HG02981 (cell line): ENCODE measurements around the gene LYL1.

ENCODE experiments used
- ATAC-seq: cut with Tn5 transposase; IDR thresholded peaks from one replicate; pipeline ENCODE4 v1.9.1; 2021; ENCODE audit warnings: mild to moderate bottlenecking, moderate library complexity; ENCODE audit not compliant: unreplicated experiment

Gene LYL1

GRCh38 chr19:13130886-13131490, 28.3 kb upstream of the LYL1 start:
- ATAC-seq = no peak

DNA sequence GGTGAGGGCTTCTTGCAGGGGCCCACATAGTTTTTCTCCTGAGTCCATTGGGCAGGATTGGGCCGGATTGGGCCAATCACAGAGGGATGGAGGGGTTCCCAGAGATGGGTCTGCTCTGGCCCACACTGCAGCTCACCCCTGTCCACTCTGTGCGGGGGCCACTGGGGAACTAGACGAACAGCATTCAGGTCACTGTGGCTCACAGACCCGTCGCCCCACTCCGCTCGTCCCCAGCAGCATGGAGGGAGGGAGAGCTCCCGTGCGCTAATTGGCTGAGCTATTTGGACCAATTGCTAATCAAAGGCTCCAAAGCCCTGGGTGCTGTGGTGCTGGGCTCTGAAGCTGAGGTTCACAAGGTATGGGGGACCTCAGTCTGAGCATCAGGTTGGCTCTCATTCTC, 26.7 kb upstream of the LYL1 start:
- no peak for ATAC-seq

DNA sequence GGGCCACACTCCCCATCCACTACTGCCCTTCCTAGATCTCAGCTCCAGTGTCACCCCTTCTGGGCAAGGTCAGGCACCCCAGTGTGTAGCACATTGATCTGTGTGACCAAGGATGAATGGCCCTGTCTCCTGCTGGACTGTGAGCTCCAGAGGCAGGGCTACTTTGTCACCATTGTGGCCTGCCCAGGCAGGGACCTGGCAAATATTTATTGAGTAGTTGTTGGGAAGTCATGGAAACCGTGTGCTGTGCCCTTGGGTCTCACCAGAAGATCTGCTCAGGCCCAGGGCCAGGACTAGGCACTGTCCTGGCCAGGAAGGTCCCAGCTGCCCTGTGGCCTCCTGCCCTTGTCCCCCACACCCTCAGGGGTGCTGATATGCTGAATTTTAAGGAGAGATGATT, 25.9 kb upstream of the LYL1 start:
- ATAC-seq = no peak

- ATAC-seq = no peak
These were observed 25.3 kb upstream of the LYL1 start for GRCh38 chr19:13127811-13128575.

DNA sequence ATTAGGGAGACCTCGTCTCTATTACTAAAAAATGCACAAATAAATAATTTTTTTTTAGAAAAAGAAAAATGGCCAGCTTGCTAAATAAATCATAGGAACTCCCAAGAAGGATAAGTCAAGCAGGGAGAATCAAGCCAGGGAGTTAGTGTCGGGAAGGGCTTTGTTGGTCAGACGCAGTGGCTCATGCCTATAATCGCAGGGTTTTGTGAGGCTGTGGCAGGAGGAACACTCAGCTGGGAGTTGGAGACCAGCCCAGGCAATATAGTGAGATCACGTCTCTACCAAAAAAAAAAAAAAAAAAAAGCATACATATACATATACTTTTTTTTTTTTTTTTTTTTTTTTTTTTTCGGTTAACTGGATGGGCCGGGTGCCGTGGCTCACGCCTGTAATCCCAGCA, 24.4 kb upstream of the LYL1 start:
- no peak for ATAC-seq

DNA sequence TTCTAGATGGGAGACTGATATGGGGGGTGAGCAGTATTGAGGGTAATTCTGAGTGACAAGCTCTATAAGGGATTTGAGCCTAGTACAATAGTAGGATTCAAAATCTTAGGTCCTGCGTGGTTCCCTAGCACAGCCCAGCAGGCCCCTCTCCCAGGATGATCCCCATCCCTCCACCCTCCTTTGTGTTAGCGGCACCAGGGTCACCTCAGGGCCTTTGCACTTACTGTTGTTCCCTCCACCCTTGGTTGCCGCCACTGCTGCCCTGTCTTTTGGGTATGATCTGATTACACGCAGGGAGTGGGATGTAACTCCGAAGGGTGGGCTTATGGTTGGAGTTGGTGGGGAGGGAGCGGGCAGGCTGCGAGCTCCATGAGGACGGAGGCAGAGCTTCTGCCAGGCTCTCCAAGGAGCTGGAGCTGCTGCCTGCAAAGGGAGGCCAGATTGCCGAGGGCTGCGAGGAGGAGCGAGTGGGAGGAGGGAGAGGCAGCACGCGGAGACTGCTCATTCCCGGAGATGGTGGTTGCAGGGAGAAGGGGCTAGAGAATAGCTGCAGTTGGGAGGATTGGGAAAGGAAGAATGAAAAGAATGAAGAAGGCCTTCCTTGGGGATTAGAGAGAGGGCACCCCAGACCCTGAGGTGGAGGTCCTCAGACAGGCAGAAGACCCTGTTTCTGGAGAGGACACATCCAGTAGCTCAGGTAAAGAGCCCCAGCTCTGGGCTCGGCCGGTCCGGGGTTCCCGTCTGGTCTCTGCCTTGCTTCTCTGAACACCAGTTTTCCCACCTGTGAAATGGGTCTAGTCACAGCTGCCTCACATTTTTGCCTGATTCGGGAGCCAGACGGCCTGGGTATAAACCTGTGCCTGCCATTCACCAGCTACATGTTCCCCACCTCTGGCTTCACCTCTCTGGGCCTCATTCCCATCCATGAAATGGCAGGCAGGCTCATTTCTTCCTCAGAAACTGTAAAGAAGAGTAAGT, 20.6 kb upstream of the LYL1 start:
- no peak for ATAC-seq

DNA sequence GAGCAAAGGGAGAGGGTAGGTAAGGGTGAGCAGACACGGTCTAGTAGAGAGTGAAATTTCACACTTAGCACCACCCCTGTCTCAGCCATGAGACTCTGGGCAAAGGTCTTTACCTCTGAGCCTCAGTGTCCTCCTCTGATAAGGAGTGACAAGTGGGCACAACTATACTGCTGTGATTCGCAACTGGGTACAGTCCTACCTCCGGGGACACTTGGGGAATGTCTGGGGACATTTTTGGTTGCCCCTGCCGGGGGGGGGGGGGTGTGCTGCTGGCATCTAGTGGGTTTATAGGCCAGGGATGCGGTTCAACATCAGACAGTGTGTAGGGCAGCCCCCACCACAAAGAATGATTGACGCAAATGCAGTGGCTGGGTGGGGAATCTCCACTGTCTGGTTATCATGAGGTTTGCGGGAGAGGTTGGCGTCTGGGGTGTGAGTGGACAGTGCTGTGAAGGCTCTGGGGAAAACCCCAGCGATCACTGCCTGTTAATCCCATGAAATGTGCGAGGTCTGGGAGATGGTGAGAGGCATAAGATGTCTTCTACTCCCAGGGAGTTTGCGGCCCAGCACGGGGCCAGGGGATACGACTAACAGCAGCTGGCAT, 19.7 kb upstream of the LYL1 start:
- no peak for ATAC-seq

DNA sequence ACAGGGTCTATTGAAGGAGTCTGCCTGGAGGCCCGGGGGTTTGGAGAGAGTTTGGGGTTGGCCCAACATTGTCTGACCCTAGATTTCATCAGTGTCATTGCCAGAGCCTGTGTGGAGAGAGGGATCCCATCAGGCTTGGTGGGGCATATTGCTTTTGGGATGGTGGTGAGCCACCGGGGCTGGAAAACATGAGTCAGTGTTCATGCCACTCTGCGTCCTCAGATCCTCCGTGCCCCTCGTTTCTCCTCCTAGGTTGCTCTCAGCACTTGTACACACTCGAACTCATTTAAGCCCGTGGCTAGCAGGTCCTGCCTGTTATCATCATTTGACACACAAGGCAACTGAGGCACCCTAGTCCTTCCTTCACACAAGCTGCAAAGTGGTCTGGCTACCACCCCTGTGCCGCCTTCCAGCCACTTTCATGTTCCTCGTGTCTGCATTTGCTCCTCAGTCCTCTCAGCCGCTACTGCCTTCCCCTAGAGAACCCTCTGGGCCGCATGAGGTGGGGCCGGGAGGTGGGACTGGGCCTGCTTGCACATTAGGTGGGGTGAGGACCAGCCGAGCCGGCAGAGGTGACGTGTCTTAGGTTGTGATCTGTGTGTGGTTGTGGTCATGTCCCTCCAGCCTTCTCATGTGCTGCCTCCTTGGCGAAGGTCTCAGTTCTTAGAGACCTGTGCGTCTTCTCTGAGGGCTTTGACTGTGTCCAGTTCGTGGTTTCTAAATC, 19.1 kb upstream of the LYL1 start:
- no peak for ATAC-seq

GRCh38 chr19:13120817-13121216, 18.2 kb upstream of the LYL1 start:
- ATAC-seq = no peak

- ATAC-seq = no peak
These were observed 17.4 kb upstream of the LYL1 start for GRCh38 chr19:13120031-13120430.

DNA sequence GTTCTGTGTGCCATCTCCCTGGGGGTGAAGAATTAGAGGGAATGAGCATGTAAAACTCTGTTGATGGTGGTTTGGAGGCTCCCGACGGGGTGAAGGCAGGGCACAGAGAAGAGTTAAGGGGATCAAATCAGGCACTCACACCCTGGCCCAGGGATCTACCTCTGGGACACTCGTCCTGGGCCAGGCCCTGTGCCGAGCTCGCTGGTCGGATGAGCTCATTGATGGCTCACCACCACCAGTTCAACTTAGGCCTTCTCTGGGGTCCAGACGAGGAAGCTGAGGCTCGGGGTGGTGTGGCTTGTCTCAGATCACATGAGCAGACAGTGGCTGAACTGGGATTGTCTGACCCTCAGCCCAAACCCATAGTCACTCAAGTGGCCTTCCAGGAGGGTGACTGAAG, 17.0 kb upstream of the LYL1 start:
- no peak for ATAC-seq

DNA sequence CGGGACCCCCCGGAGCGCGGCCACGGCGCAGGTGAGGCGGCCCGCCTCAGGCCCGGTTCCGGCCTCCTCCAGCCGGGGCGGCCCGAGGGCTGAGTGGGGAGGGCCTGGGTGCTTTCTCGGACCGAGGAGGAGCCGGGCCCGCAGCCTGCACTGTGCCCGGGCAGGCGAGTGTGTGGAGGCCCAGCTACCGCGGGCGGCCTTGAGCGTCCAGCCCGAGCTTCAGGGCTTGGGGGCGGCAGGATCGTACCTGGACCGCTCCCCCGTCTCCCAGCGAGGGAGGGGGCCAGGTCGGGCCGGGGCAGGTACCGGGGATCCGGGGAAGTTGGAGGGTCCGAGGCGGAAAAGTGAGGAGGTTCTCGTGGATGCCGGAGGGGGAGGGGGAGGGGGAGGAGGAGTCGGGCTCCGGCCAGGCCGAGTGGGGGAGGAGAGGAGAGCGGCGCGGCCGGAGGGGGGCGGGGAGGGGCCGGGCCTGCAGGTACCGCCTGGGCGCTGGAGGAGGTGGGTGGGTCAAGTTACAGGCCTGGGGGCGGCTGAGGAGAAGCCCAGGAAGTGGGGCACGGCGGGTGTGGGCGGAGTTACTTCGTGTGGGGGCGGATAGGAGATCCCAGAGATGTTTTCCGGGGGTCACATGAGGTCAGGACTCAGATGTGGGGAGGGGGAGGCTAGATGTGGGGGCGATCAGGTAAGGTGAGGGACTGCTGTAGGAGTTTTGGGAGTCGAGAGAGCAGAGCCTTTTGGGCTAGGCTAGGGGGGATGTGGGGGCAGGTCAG, 16.0 kb upstream of the LYL1 start:
- no peak for ATAC-seq

DNA sequence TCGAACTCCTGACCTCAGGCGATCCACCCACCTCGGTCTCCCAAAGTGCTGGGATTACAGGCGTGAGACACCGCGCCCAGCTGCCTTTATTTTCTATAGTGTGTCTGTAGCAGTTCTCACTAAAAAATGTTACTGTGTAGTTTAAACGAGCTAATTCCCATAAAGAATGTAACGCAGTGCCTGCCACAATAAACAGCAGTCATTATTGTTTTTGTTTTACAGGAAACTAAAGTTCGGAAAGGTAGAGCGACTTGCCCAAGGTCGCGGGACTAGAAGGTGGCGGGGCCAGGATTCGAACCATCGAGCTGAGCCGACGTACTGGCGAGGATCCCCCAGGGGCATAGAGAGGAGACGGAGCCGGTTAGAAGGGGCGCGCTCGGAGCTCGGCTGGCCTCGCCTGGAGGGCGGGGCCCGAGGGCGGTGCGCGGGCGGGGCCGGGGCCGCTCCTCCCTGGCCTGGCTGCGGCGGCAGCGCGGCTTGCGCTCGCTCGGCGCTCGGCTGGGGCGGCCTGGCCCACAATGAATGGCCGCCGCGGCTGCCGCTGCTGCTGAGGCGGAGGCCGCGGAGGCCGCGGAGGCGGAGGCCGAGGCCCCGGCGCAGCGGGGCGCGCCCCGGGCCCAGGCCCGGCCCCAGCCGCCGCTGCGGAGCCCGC, 15.2 kb upstream of the LYL1 start, which contains the start of gene NACC1:
Gene NACC1, plus strand, starts transcription at position 493 of the 652 bp plus-strand sequence. CDS start 16,944 bp downstream, outside the sequence.
- peak; percentile 53 for ATAC-seq

DNA sequence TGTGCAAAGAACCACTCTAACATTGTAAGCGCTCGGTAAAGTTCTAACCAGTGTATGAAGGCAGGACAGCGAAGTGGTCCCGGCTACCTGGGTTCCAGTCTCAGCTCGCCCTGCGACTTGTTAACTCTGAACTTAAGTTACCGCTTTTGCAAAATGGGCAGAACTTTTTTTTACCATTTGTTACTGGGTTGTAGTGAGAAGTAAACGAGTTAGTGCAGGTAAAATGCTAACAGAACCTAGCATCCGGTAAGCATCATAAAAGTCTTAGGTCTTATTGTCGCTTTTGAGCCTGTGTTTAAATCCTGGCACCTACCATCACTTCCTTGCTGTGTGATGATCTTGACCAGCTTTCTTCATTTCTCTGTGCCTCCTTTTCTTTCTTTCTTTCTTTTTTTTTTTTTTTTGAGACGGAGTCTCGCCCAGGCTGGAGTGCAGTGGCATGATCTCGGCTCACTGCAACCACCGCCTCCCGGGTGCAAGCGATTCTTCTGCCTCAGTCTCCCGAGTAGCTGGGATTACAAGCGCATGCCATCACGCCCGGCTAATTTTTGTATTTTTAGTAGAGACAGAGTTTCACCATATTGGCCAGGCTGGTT, 14.6 kb upstream of the LYL1 start:
- ATAC-seq = no peak

DNA sequence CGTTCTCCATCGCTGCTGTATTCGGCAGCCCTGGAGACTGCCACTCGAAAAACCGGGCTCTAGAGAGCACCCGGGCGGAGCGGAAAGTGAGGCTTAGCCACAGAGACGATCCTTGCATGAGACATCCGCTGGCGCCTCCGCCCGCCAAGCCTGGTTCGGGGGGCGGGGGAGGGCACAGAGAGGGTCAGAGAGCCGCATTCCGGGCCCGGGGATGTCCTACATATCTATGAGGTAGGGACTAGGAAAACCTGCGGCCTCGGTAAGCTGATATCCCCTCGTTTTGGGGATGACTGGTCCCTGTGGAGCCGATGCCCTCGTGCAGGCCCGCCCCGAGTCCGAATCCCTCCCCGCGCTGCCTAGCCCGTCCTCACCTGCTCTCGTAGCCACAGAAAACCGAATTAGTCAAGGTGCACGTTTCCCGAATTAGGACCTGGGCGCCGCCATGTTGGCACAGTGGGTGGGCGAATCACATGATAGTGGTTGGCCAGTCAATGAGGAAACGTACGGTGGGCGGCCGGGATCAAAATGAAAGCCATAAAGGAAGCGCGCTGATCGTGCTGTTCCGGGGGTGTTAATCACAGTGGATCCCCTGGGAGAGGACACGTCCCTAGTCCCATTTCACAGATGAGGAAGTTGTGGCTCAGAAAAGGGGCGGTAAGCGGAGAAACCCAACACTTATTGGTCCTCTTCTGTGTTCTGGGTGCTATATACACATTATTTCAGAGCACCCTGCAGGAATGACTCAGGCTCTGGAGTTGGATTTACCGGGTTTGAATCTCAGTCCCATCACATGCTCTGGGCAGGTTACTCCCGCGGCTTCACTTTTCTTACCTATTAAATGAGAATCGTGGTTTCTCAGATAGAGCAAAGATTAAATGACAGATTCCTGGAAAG, 13.9 kb upstream of the LYL1 start, which contains the start of gene TRMT1:
Gene TRMT1, minus strand, starts transcription at position 459 of the 894 bp plus-strand sequence. Its CDS starts 341 bp downstream, at position 118.
- ATAC-seq = peak; percentile 50

- ATAC-seq = no peak
These were observed 13.3 kb upstream of the LYL1 start for GRCh38 chr19:13115936-13116281.

DNA sequence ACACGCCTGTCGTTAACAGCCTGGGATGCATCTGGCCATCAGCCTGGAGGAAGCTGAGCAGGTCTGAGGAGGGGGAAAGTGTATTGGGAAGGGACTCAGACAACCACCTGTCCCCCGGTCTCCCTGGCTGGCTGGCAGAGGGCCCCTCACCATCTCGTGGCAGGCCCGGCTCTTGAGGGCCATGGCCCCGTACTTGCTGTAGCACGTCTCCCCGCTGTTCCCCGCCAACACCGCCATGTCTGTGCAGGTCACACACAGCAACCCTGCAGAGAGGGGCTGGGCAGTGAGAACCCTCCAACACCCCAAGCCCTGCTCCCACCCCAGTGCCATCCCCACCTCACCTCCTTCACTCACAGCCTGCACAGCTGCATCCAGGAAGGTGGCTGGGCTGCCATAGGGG, 9.9 kb upstream of the LYL1 start:
- no peak for ATAC-seq
